Testis (tissue), 2 donors: ENCODE measurements around the gene TMEM42.
"Not testable (repeated sequence)": the region's sequence is repeated elsewhere in the genome, so short reads cannot be mapped to it uniquely, and the experiment has no call there.

Source experiments
- POLR2A ChIP-seq: fragments of 450-650 bp; IDR thresholded peaks from one replicate; pipeline ENCODE4 v1.6.1; 2017; ENCODE audit warnings: antibody characterized with exemption, mild to moderate bottlenecking, moderate library complexity
- TF ChIP-seq, protein P1 (sequence below), 3 experiments: fragments of 450-650 bp in 2 of 3; fragments of 200-600 bp in 1 of 3; sonication (generic) in 1 of 3; IDR thresholded peaks; one replicate each; pipeline ENCODE4 v1.5.1; 2016 to 2019; ENCODE audit warnings: antibody characterized with exemption in 3 of 3, mild to moderate bottlenecking in 2 of 3, moderate library complexity in 1 of 3

DNA sequence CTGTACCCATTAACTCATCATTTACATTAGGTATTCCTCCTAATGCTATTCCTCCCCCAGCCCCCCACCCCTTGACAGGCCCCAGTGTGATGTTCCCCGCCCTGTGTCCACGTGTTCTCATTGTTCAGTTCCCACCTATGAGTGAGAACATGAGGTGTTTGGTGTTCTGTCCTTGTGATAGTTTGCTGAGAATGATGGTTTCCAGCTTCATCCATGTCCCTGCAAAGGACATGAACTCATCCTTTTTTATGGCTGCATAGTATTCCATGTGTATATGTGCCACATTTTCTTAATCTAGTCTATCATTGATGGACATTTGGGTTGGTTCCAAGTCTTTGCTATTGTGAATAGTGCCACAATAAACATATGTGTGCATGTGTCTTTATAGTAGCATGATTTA is 45.4 kb upstream of the TMEM42 start:
- TF ChIP-seq, protein P1, sequence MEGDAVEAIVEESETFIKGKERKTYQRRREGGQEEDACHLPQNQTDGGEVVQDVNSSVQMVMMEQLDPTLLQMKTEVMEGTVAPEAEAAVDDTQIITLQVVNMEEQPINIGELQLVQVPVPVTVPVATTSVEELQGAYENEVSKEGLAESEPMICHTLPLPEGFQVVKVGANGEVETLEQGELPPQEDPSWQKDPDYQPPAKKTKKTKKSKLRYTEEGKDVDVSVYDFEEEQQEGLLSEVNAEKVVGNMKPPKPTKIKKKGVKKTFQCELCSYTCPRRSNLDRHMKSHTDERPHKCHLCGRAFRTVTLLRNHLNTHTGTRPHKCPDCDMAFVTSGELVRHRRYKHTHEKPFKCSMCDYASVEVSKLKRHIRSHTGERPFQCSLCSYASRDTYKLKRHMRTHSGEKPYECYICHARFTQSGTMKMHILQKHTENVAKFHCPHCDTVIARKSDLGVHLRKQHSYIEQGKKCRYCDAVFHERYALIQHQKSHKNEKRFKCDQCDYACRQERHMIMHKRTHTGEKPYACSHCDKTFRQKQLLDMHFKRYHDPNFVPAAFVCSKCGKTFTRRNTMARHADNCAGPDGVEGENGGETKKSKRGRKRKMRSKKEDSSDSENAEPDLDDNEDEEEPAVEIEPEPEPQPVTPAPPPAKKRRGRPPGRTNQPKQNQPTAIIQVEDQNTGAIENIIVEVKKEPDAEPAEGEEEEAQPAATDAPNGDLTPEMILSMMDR (IDR thresholded peaks at IDR 0.05), result not testable (repeated sequence)
- not testable (repeated sequence) for TF ChIP-seq POLR2A
